SK-N-SH treated with all-trans-retinoic acid at 6 μM for 48 hours (cell line): Measurements from ENCODE around the gene PODXL.

Experiments
- ATAC-seq: fragments of 200-7000 bp; cut with Tn5 transposase; 3 replicates; pipeline ENCODE4 v1.9.1; 2020; ENCODE audit warnings: mild to moderate bottlenecking, moderate library complexity
- ARNTL ChIP-seq: fragments of 450-650 bp; formaldehyde crosslinking; IDR thresholded peaks from 2 replicates; pipeline ENCODE4 v1.5.0; 2020; ENCODE audit warnings: low read depth, mild to moderate bottlenecking, moderate library complexity, borderline replicate concordance
- BACH2 ChIP-seq: fragments of 250-450 bp; sonication (Bioruptor Pico); IDR thresholded peaks from 2 replicates; pipeline ENCODE4 v1.9.0; 2021; ENCODE audit warnings: mild to moderate bottlenecking, borderline replicate concordance
- CSDC2 ChIP-seq: fragments of 250-450 bp; sonication (Bioruptor Pico); IDR thresholded peaks from 2 replicates; pipeline ENCODE4 v1.5.0; 2020; ENCODE audit warnings: mild to moderate bottlenecking, moderate library complexity
- ESRRG ChIP-seq: fragments of 250-450 bp; sonication (Bioruptor Pico); IDR thresholded peaks from 2 replicates; pipeline ENCODE4 v1.6.1; 2021; ENCODE audit warnings: mild to moderate bottlenecking
- GLIS3 ChIP-seq: fragments of 250-450 bp; sonication (Bioruptor Pico); IDR thresholded peaks from 2 replicates; pipeline ENCODE4 v1.5.0; 2020; ENCODE audit warnings: mild to moderate bottlenecking, moderate library complexity
- ISL1 ChIP-seq: fragments of 250-450 bp; sonication (Bioruptor Pico); IDR thresholded peaks from 2 replicates; pipeline ENCODE4 v2.1.2; 2022; ENCODE audit warnings: mild to moderate bottlenecking, moderate library complexity
- OSR1 ChIP-seq: fragments of 250-450 bp; sonication (Bioruptor Pico); IDR thresholded peaks from 2 replicates; pipeline ENCODE4 v1.8.0; 2022; ENCODE audit warnings: moderate library complexity, mild to moderate bottlenecking, inconsistent platforms
- PPARA ChIP-seq: fragments of 250-450 bp; sonication (Bioruptor Pico); IDR thresholded peaks from 2 replicates; pipeline ENCODE4 v1.5.0; 2020; ENCODE audit warnings: mild to moderate bottlenecking, borderline replicate concordance
- SNAI2 ChIP-seq: fragments of 250-450 bp; sonication (Bioruptor Pico); IDR thresholded peaks from 2 replicates; pipeline ENCODE4 v1.5.0; 2020; ENCODE audit warnings: mild to moderate bottlenecking, moderate library complexity
- TCF4 ChIP-seq: fragments of 250-450 bp; sonication (Bioruptor Pico); IDR thresholded peaks from 2 replicates; pipeline ENCODE4 v1.8.0; 2021; ENCODE audit warnings: mild to moderate bottlenecking, moderate library complexity, borderline replicate concordance
- TOX ChIP-seq: fragments of 250-450 bp; sonication (Bioruptor Pico); IDR thresholded peaks from 2 replicates; pipeline ENCODE4 v1.8.0; 2021; ENCODE audit warnings: mild to moderate bottlenecking, moderate library complexity, borderline replicate concordance
- ZC3H10 ChIP-seq: fragments of 250-450 bp; sonication (Bioruptor Pico); IDR thresholded peaks from 2 replicates; pipeline ENCODE4 v1.5.1; 2021; ENCODE audit warnings: mild to moderate bottlenecking, moderate library complexity
- ZFP3 ChIP-seq: fragments of 250-450 bp; sonication (Bioruptor Pico); IDR thresholded peaks from 2 replicates; pipeline ENCODE4 v1.5.0; 2020; ENCODE audit warnings: mild to moderate bottlenecking, moderate library complexity
- ZFP30 ChIP-seq: fragments of 450-650 bp; formaldehyde crosslinking; IDR thresholded peaks from 2 replicates; pipeline ENCODE4 v1.5.0; 2022; ENCODE audit warnings: mild to moderate bottlenecking, moderate library complexity
- ZNF565 ChIP-seq: fragments of 450-650 bp; formaldehyde crosslinking; conservative IDR thresholded peaks from 2 replicates; pipeline ENCODE4 v1.5.0; 2020; ENCODE audit warnings: low read depth, mild to moderate bottlenecking, moderate library complexity
- ZNF70 ChIP-seq: fragments of 450-650 bp; formaldehyde crosslinking; IDR thresholded peaks from 2 replicates; pipeline ENCODE4 v1.5.0; 2020; ENCODE audit warnings: mild to moderate bottlenecking, moderate library complexity
- TF ChIP-seq, protein P1 (sequence below): fragments of 250-450 bp; sonication (Bioruptor Pico); IDR thresholded peaks from 2 replicates; pipeline ENCODE4 v1.8.0; 2021; ENCODE audit warnings: low read depth, mild to moderate bottlenecking, moderate library complexity, borderline replicate concordance
- TF ChIP-seq, protein P2 (sequence below): fragments of 250-450 bp; sonication (Bioruptor Pico); IDR thresholded peaks from 2 replicates; pipeline ENCODE4 v1.5.1; 2021; ENCODE audit warnings: mild to moderate bottlenecking, moderate library complexity
- TF ChIP-seq, protein P3 (sequence below): fragments of 250-450 bp; sonication (Bioruptor Pico); IDR thresholded peaks from 2 replicates; pipeline ENCODE4 v1.8.0; 2020; ENCODE audit warnings: mild to moderate bottlenecking, moderate library complexity, borderline replicate concordance

The PODXL gene

DNA sequence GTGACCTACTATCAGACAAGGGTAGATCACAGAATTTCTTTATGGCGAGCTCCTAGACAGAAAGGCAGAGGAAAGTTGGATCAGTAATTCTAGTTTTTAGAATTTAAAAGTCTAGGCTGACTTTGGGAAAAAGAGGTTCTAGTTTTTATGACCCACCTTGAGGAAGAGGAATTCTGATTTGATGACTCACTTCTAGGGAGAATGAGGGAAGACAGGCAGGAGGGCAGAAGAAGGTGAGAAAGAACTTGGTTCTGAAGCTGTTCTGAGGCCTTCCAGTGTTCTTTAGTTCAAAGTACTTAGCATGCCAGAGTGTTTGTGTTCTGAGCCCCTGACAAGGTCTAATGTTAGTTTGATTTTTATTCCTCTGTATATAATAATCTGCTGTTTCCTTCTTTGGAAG lies 97.2 kb downstream of the PODXL start:
- TF ChIP-seq ARNTL (CRISPR knock-in tag) (no peak), ZC3H10 (CRISPR knock-in tag) (no peak), ZNF565 (CRISPR knock-in tag) (no peak), ISL1 (CRISPR knock-in tag) (no peak), TCF4 (CRISPR knock-in tag) (no peak), ESRRG (no peak), ZFP30 (CRISPR knock-in tag) (no peak), OSR1 (CRISPR knock-in tag) (no peak), ZNF70 (CRISPR knock-in tag) (no peak), ZFP3 (CRISPR knock-in tag) (no peak)
- TF ChIP-seq, protein P1, sequence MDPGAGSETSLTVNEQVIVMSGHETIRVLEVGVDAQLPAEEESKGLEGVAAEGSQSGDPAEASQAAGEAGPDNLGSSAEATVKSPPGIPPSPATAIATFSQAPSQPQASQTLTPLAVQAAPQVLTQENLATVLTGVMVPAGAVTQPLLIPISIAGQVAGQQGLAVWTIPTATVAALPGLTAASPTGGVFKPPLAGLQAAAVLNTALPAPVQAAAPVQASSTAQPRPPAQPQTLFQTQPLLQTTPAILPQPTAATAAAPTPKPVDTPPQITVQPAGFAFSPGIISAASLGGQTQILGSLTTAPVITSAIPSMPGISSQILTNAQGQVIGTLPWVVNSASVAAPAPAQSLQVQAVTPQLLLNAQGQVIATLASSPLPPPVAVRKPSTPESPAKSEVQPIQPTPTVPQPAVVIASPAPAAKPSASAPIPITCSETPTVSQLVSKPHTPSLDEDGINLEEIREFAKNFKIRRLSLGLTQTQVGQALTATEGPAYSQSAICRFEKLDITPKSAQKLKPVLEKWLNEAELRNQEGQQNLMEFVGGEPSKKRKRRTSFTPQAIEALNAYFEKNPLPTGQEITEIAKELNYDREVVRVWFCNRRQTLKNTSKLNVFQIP (CRISPR knock-in tag) = no peak
- TF ChIP-seq, protein P2, sequence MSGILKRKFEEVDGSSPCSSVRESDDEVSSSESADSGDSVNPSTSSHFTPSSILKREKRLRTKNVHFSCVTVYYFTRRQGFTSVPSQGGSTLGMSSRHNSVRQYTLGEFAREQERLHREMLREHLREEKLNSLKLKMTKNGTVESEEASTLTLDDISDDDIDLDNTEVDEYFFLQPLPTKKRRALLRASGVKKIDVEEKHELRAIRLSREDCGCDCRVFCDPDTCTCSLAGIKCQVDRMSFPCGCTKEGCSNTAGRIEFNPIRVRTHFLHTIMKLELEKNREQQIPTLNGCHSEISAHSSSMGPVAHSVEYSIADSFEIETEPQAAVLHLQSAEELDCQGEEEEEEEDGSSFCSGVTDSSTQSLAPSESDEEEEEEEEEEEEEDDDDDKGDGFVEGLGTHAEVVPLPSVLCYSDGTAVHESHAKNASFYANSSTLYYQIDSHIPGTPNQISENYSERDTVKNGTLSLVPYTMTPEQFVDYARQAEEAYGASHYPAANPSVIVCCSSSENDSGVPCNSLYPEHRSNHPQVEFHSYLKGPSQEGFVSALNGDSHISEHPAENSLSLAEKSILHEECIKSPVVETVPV (CRISPR knock-in tag) = no peak
- TF ChIP-seq, protein P3, sequence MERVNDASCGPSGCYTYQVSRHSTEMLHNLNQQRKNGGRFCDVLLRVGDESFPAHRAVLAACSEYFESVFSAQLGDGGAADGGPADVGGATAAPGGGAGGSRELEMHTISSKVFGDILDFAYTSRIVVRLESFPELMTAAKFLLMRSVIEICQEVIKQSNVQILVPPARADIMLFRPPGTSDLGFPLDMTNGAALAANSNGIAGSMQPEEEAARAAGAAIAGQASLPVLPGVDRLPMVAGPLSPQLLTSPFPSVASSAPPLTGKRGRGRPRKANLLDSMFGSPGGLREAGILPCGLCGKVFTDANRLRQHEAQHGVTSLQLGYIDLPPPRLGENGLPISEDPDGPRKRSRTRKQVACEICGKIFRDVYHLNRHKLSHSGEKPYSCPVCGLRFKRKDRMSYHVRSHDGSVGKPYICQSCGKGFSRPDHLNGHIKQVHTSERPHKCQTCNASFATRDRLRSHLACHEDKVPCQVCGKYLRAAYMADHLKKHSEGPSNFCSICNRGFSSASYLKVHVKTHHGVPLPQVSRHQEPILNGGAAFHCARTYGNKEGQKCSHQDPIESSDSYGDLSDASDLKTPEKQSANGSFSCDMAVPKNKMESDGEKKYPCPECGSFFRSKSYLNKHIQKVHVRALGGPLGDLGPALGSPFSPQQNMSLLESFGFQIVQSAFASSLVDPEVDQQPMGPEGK (CRISPR knock-in tag) = no peak
- ATAC-seq = no peak

DNA sequence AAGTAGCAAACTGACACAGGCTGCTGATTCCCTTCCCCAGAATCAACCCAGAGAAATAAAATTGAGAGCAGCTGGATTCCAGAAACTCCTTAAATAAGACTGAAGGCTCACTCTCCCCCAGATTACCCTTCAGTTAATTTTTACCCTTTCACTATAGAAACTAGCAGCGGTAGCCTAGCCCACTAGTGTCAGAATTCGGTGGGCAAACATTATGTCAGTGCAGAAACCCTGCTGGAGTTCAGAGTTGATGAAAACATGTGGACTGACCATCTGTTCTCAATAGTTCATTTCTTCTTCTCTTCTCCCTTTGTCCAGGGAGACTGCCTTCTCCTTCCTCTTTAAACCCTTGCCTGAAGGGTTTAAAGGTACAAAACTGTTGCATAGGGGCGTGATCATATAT lies 100.1 kb downstream of the PODXL start:
- ATAC-seq = no peak
- TF ChIP-seq TOX (CRISPR knock-in tag) (no peak), SNAI2 (CRISPR knock-in tag) (no peak), ISL1 (CRISPR knock-in tag) (no peak), ZNF565 (CRISPR knock-in tag) (no peak), ESRRG (no peak), ZC3H10 (CRISPR knock-in tag) (no peak), OSR1 (CRISPR knock-in tag) (no peak), ARNTL (CRISPR knock-in tag) (no peak), ZFP30 (CRISPR knock-in tag) (no peak), GLIS3 (CRISPR knock-in tag) (no peak), BACH2 (no peak), CSDC2 (CRISPR knock-in tag) (no peak)
- TF ChIP-seq, protein P3 (CRISPR knock-in tag) = no peak
- TF ChIP-seq, protein P2 (CRISPR knock-in tag) = no peak
- TF ChIP-seq, protein P1 (CRISPR knock-in tag) = no peak

DNA sequence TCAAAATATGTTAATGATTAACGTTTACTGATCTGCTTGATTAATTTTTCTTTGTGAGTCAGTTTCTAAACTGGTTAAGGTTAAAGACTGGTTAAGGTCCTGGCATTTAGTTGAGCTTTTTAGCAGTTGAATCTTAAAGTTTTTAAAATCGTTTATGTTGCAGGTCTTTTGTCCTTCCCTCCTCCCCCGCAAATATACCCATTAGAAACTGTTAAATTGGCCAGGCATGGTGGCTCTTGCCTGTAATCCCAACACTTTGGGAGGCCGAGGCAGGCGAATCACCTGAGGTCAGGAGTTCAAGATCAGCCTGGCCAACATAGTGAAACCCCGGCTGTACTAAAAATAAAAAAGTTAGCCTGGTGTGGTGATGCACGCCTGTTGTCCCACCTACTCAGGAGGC lies 100.9 kb downstream of the PODXL start:
- TF ChIP-seq PPARA (CRISPR knock-in tag) (no peak), GLIS3 (CRISPR knock-in tag) (no peak), ZNF565 (CRISPR knock-in tag) (no peak)
- ATAC-seq = no peak
